ENCODE data around the gene PRUNE2. TPM values are rescaled to one million over a fixed set of nuclear protein-coding genes. Genes with fewer than 3 reads are reported as not detected.

Gene PRUNE2
- total and polyA plus RNA-seq, 9 donors, result 2.5 to 45.8 (median 13.7) TPM

DNA sequence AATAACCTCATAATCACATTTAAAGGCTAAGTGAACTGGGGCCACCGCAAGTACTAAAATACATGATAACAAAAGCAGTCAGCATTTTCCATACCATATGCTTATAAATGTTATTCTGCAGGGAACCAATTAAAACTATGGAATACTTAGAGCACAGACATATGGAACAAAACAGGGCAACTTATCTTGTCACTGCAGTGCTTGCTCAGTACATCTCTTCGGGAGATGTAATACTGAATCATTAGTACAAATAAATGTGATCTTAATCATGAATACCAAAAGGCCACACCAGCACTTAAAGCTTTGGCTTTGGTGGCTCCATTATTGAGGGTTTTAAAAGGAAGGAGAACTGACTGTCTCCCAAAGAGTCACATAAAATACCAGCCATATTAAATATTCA lies 32.1 kb downstream of the PRUNE2 start:
- no peaks in the 10 kb centered on the region for H3K27me3 ChIP-seq
- WGBS, 3 donors, result 37 to 58% (median 45%) methylated on average over 2 of the region's 2 CpGs
- no peak for TF ChIP-seq POLR2A (IDR thresholded peaks at IDR 0.05)
- TF ChIP-seq EP300 (IDR thresholded peaks at IDR 0.05), result no peak
- TF ChIP-seq, protein P1, sequence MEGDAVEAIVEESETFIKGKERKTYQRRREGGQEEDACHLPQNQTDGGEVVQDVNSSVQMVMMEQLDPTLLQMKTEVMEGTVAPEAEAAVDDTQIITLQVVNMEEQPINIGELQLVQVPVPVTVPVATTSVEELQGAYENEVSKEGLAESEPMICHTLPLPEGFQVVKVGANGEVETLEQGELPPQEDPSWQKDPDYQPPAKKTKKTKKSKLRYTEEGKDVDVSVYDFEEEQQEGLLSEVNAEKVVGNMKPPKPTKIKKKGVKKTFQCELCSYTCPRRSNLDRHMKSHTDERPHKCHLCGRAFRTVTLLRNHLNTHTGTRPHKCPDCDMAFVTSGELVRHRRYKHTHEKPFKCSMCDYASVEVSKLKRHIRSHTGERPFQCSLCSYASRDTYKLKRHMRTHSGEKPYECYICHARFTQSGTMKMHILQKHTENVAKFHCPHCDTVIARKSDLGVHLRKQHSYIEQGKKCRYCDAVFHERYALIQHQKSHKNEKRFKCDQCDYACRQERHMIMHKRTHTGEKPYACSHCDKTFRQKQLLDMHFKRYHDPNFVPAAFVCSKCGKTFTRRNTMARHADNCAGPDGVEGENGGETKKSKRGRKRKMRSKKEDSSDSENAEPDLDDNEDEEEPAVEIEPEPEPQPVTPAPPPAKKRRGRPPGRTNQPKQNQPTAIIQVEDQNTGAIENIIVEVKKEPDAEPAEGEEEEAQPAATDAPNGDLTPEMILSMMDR (IDR thresholded peaks at IDR 0.05), result no peak
- no peak overlapping the region for H3K27ac ChIP-seq
- no peaks in the 10 kb centered on the region for H3K9me3 ChIP-seq
- intact Hi-C loops (cut with DNase I), result no loop called here
- peaks cover 2% of the 10 kb centered on the region for H3K4me1 ChIP-seq (ENCODE audit: insufficient read depth)
- no peak overlapping the region for H3K4me3 ChIP-seq
- DNase-seq, result no peak
- no peaks in the 10 kb centered on the region for H3K36me3 ChIP-seq

DNA sequence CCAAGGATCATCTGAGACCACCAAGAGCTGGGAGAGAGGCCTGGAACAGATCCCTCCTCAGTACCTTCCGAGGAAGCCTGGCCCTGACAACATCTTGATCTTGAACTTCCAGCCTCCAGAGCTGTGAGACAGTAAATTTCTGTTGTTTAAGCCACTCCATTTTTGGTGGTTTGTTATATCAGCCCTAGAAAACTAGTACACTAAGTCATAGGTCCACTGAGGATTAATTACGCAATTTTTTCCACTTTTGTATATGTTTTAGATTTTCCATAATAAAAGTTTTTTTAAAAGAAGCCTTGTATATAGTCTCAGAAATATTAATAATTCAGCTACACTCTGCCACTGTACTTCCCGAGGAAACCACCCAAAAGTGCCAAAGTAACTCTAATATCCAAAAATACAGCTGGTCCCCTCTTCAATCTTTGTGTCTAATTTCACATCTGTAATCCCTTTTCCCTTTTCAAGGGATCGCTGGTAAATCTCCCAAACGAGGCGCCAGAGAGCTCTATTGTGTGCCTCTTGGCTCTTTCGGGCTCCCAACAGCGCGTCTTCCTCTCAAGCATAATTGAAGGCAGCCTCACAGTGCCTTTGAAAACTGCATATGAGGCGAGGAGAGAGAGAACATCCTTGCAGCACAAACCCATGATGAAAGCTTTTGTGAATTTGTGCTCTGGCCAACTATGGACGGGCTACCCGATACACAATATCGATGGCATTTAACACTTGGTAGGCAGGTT lies 32.7 kb downstream of the PRUNE2 start:
- Histone ChIP-seq H3K4me1 (ENCODE audit: insufficient read depth) (peaks cover 2% of the 10 kb centered on the region), H3K27me3 (no peaks in the 10 kb centered on the region), H3K36me3 (no peaks in the 10 kb centered on the region), H3K27ac (no peak overlapping the region), H3K4me3 (no peak overlapping the region), H3K9me3 (no peaks in the 10 kb centered on the region)
- WGBS, 3 donors, result 36 to 47% (median 43%) methylated on average over 13 of the region's 13 CpGs
- intact Hi-C loops (cut with DNase I), result no loop called here
- TF ChIP-seq POLR2A (IDR thresholded peaks at IDR 0.05) (no peak), EP300 (IDR thresholded peaks at IDR 0.05) (no peak)
- TF ChIP-seq, protein P1 (IDR thresholded peaks at IDR 0.05), result no peak
- DNase-seq, result no peak

DNA sequence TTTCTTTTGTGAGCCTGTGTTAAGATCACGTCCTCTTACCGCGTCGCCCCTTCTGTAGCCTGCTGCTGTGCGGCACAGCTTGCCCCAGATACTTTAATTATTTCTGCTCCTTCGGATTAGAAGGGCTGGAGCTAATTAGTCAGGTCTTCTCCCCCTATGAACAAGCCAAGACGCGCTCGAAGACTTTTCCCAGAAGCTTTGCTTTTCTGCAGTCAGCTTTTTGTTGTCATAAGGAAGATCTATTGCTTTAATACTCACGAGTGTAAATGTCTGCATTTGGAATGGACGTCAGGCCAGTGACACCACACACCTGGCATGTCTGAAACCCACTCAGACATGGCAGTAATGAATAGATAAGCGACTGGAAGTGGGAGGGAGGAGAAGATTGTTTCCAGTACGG lies 37.0 kb downstream of the PRUNE2 start:
- TF ChIP-seq POLR2A (IDR thresholded peaks at IDR 0.05) (no peak), EP300 (IDR thresholded peaks at IDR 0.05) (no peak)
- TF ChIP-seq, protein P1 (IDR thresholded peaks at IDR 0.05), result no peak
- H3K4me1 ChIP-seq (ENCODE audit: insufficient read depth), result peaks cover 2% of the 10 kb centered on the region
- no peak for DNase-seq
- H3K9me3 ChIP-seq, result no peaks in the 10 kb centered on the region
- no peak overlapping the region for H3K4me3 ChIP-seq
- H3K27me3 ChIP-seq, result no peaks in the 10 kb centered on the region
- WGBS, 3 donors, result 3 to 9% (median 8%) methylated on average over 13 of the region's 13 CpGs
- intact Hi-C loops (cut with DNase I), result no loop called here
- no peaks in the 10 kb centered on the region for H3K36me3 ChIP-seq
- no peak overlapping the region for H3K27ac ChIP-seq

DNA sequence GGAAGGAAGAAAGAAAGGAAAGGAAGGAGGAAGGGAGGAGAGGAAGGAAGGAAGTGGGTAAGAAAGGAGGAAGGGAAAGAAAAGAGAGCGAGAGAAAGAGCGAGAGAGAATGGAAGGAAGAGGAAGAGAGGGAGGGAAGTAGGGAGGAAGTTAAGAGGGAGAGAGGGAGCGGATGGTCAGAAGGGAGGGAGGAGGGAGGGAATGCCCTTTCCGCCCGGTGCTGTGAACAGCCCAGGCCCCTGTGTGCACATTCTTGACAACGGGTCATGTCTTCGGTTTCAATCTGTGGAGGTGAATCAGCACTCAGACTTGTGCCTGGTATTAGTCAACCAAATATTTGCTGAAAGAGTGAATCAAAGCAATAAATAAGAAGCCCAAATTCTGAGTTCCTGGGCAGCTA lies 39.2 kb downstream of the PRUNE2 start:
- Histone ChIP-seq H3K4me1 (ENCODE audit: insufficient read depth) (peaks cover 2% of the 10 kb centered on the region), H3K27ac (no peak overlapping the region), H3K4me3 (no peak overlapping the region), H3K9me3 (no peaks in the 10 kb centered on the region), H3K27me3 (no peaks in the 10 kb centered on the region), H3K36me3 (no peaks in the 10 kb centered on the region)
- no peak for DNase-seq
- 29 to 40% (median 32%) methylated on average over 7 of the region's 7 CpGs for WGBS, 3 donors
- no peak for TF ChIP-seq EP300 (IDR thresholded peaks at IDR 0.05)
- TF ChIP-seq, protein P1 (IDR thresholded peaks at IDR 0.05), result no peak
- TF ChIP-seq POLR2A (IDR thresholded peaks at IDR 0.05), result no peak
- intact Hi-C loops (cut with DNase I), result no loop called here
